OCI-LY3 (cell line): Measurements from ENCODE around the gene ASIC4.

Source experiments
- H2AFZ ChIP-seq: fragments of 200-600, 300-600 bp; shearing (Covaris generic); 2 replicates; pipeline ENCODE4 v1.6.0; 2014; ENCODE audit warnings: antibody characterized with exemption, low read depth, low read length
- H3K27ac ChIP-seq: fragments of 200-600, 300-600 bp; sonication (generic); 2 replicates; pipeline ENCODE4 v1.5.1; 2014; ENCODE audit warnings: mild to moderate bottlenecking, low read length, moderate library complexity, mixed read lengths
- H3K27me3 ChIP-seq: fragments of 200-600, 300-600 bp; sonication (generic); 2 replicates; pipeline ENCODE4 v1.6.1; 2014; ENCODE audit warnings: low read depth, low read length, mixed read lengths
- H3K36me3 ChIP-seq: fragments of 200-600, 300-600 bp; sonication (generic); replicated peaks from 2 replicates; pipeline ENCODE3; 2014; ENCODE audit warnings: low read depth, low read length, mixed read lengths
- H3K4me1 ChIP-seq: fragments of 300-600, 200-600 bp; sonication (generic); 2 replicates; pipeline ENCODE4 v1.6.1; 2014; ENCODE audit warnings: low read length, mixed read lengths
- H3K4me2 ChIP-seq: fragments of 200-600, 300-600 bp; sonication (generic); 2 replicates; pipeline ENCODE4 v1.6.1; 2014; ENCODE audit warnings: low read length, mixed read lengths
- H3K4me3 ChIP-seq: fragments of 300-600, 200-600 bp; sonication (generic); 2 replicates; pipeline ENCODE4 v1.5.1; 2014; ENCODE audit warnings: antibody characterized with exemption, mild to moderate bottlenecking, low read length, moderate library complexity
- H3K79me2 ChIP-seq: fragments of 300-600, 200-600 bp; shearing (Covaris generic); 2 replicates; pipeline ENCODE4 v1.6.1; 2014; ENCODE audit warnings: mild to moderate bottlenecking, low read length, mixed read lengths
- H3K9ac ChIP-seq: fragments of 300-600, 200-600 bp; shearing (Covaris generic); 2 replicates; pipeline ENCODE4 v1.6.0; 2014; ENCODE audit warnings: mild to moderate bottlenecking, low read length, moderate library complexity
- H3K9me3 ChIP-seq: fragments of 200-600, 300-600 bp; shearing (Covaris generic); 2 replicates; pipeline ENCODE4 v1.6.1; 2014; ENCODE audit warnings: low read length, mixed read lengths; ENCODE audit not compliant: insufficient read depth
- H4K20me1 ChIP-seq: fragments of 200-600, 300-600 bp; sonication (generic); 2 replicates; pipeline ENCODE4 v1.6.1; 2016; ENCODE audit warnings: low read length, mixed read lengths; ENCODE audit not compliant: insufficient read depth
- CTCF ChIP-seq: fragments of 200-600, 300-600 bp; sonication (generic); IDR thresholded peaks from 2 replicates; pipeline ENCODE4 v1.5.1; 2014; ENCODE audit warnings: antibody characterized with exemption, low read length, low read depth
- EZH2phosphoT487 ChIP-seq: fragments of 200-600 bp; shearing (Covaris generic); IDR thresholded peaks from 2 replicates; pipeline ENCODE4 v1.6.1; 2018; ENCODE audit warnings: antibody characterized with exemption, mixed run types, low read depth

Gene ASIC4

GRCh38 chr2:219541611-219542180 is 27.4 kb downstream of the ASIC4 start:
- Histone ChIP-seq H3K9ac (peak overlapping the region; percentile 83; the same call in 1 of the 2 replicates), H3K9me3 (no peaks in the 10 kb centered on the region), H3K4me3 (peak overlapping the region; percentile 99), H3K4me1 (peaks cover 6% of the 10 kb centered on the region), H4K20me1 (peaks cover 14% of the 10 kb centered on the region; the same call in 1 of the 2 replicates), H2AFZ (no peak overlapping the region), H3K79me2 (peaks cover 8% of the 10 kb centered on the region), H3K36me3 (peaks cover 8% of the 10 kb centered on the region), H3K4me2 (peak overlapping the region; percentile 97), H3K27me3 (no peaks in the 10 kb centered on the region), H3K27ac (no peak overlapping the region)
- TF ChIP-seq CTCF = peak; percentile 99
- TF ChIP-seq EZH2phosphoT487 = no peak

GRCh38 chr2:219542931-219543595 is 28.8 kb downstream of the ASIC4 start:
- peaks cover 8% of the 10 kb centered on the region for H3K79me2 ChIP-seq
- no peaks in the 10 kb centered on the region for H3K27me3 ChIP-seq
- H3K9ac ChIP-seq = peak overlapping the region; percentile 83
- H3K36me3 ChIP-seq = peaks cover 8% of the 10 kb centered on the region
- H3K4me3 ChIP-seq = peak overlapping the region; percentile 99
- H3K4me2 ChIP-seq = peak overlapping the region; percentile 97
- H2AFZ ChIP-seq = peak overlapping the region; percentile 41; the same call in 1 of the 2 replicates
- H3K27ac ChIP-seq = peak overlapping the region; percentile 60
- H3K9me3 ChIP-seq = no peaks in the 10 kb centered on the region
- peaks cover 14% of the 10 kb centered on the region; the same call in 1 of the 2 replicates for H4K20me1 ChIP-seq
- peaks cover 6% of the 10 kb centered on the region for H3K4me1 ChIP-seq
- no peak for TF ChIP-seq CTCF
- no peak for TF ChIP-seq EZH2phosphoT487

- Histone ChIP-seq H4K20me1 (peaks cover 14% of the 10 kb centered on the region; the same call in 1 of the 2 replicates), H3K4me2 (peak within 1 kb of the TSS; percentile 97), H3K79me2 (peaks cover 8% of the 10 kb centered on the region), H3K9ac (peak within 1 kb of the TSS; percentile 83), H3K27me3 (no peaks in the 10 kb centered on the region), H3K27ac (peak within 1 kb of the TSS; percentile 60), H3K4me3 (peak within 1 kb of the TSS; percentile 99), H3K36me3 (peaks cover 8% of the 10 kb centered on the region), H3K9me3 (no peaks in the 10 kb centered on the region), H2AFZ (peak within 1 kb of the TSS; percentile 75), H3K4me1 (peaks cover 6% of the 10 kb centered on the region)
- TF ChIP-seq EZH2phosphoT487 (no peak), CTCF (no peak)
Measured at GRCh38 chr2:219543596-219544358, 29.5 kb downstream of the ASIC4 start, which contains the start of the genes CHPF and TMEM198. Gene CHPF (minus strand): TSS chr2:219543809. CDS start chr2:219543538, 271 bp downstream. Gene TMEM198 (plus strand): TSS chr2:219544028. CDS start chr2:219544728, 700 bp downstream.
